HEK293 (cell line): ENCODE results near the gene LRRK1.

Source experiments
- CTCF ChIA-PET: fragments of 350-600 bp; formaldehyde crosslinking; extraction: SDS; loops from one replicate; lab custom pipeline; 2021; ENCODE audit warnings: antibody characterized with exemption; lab: Yijun Ruan, JAX
- POLR2A ChIA-PET: fragments of 300-600 bp; formaldehyde crosslinking; extraction: SDS; loops from one replicate; lab custom pipeline; 2020; ENCODE audit warnings: antibody characterized with exemption, inconsistent platforms; lab: Yijun Ruan, JAX
- H3K27ac ChIP-seq: fragments of 200-500 bp; sonication (Bioruptor generic); 2 replicates; pipeline ENCODE4 v1.5.1; 2014; ENCODE audit warnings: low read depth, low read length, control low read depth, inconsistent platforms; ENCODE audit errors: extremely low read depth
- H3K36me3 ChIP-seq, 2 experiments: fragments of 200-500 bp in 1 of 2; sonication (Bioruptor generic) in 1 of 2; 1 replicate in 1 of 2; 2 replicates in 1 of 2; pipeline ENCODE4 v1.5.1; 2014 to 2017; ENCODE audit warnings: inconsistent platforms in 2 of 2, low read length in 2 of 2; ENCODE audit not compliant: control insufficient read depth in 2 of 2, insufficient read depth in 1 of 2
- H3K4me1 ChIP-seq: fragments of 200-500 bp; sonication (Bioruptor generic); 2 replicates; pipeline ENCODE4 v1.5.1; 2014; ENCODE audit warnings: mild to moderate bottlenecking, low read length, inconsistent platforms; ENCODE audit not compliant: control insufficient read depth, insufficient read depth
- H3K4me3 ChIP-seq: 2 replicates; pipeline ENCODE4 v1.5.1; 2011; ENCODE audit warnings: low read depth, mild to moderate bottlenecking, control low read depth, low read length, moderate library complexity
- H3K9me3 ChIP-seq: fragments of 200-500 bp; sonication (Bioruptor generic); 2 replicates; pipeline ENCODE4 v1.5.1; 2014; ENCODE audit warnings: low read depth, low read length, inconsistent platforms; ENCODE audit not compliant: control insufficient read depth, insufficient read depth
- HOXC10 ChIP-seq: sonication (generic); formaldehyde crosslinking; IDR thresholded peaks from 2 replicates; pipeline ENCODE4 v1.8.1; 2023; ENCODE audit warnings: mild to moderate bottlenecking, missing genetic modification reagents
- ZBTB20 ChIP-seq: fragments of 450-650 bp; formaldehyde crosslinking; IDR thresholded peaks from 2 replicates; pipeline ENCODE4 v1.5.1; 2016; ENCODE audit warnings: missing biosample characterization, missing genetic modification characterization
- ZBTB48 ChIP-seq: fragments of 450-650 bp; formaldehyde crosslinking; IDR thresholded peaks from 2 replicates; pipeline ENCODE4 v1.5.1; 2016; ENCODE audit warnings: missing biosample characterization, missing genetic modification characterization
- ZFHX2 ChIP-seq: fragments of 450-650 bp; formaldehyde crosslinking; conservative IDR thresholded peaks from 2 replicates; pipeline ENCODE4 v1.5.1; 2016; ENCODE audit warnings: missing biosample characterization, missing genetic modification characterization
- ZNF146 ChIP-seq: fragments of 450-650 bp; formaldehyde crosslinking; IDR thresholded peaks from 2 replicates; pipeline ENCODE4 v1.5.1; 2016; ENCODE audit warnings: missing biosample characterization, missing genetic modification characterization
- ZNF16 ChIP-seq: fragments of 450-650 bp; formaldehyde crosslinking; IDR thresholded peaks from 2 replicates; pipeline ENCODE4 v1.5.1; 2016; ENCODE audit warnings: low read depth, missing biosample characterization, missing genetic modification characterization
- ZNF211 ChIP-seq: fragments of 450-650 bp; formaldehyde crosslinking; IDR thresholded peaks from 2 replicates; pipeline ENCODE4 v1.5.1; 2016; ENCODE audit warnings: low read depth, missing biosample characterization, missing genetic modification characterization
- ZNF529 ChIP-seq: fragments of 450-650 bp; formaldehyde crosslinking; IDR thresholded peaks from 2 replicates; pipeline ENCODE4 v1.5.1; 2017; ENCODE audit warnings: missing genetic modification characterization, missing biosample characterization; ENCODE audit not compliant: insufficient replicate concordance
- ZNF747 ChIP-seq: fragments of 450-650 bp; formaldehyde crosslinking; IDR thresholded peaks from 2 replicates; pipeline ENCODE4 v1.5.1; 2016; ENCODE audit warnings: missing biosample characterization, missing genetic modification characterization
- TF ChIP-seq, protein P1 (sequence below): fragments of 450-650 bp; formaldehyde crosslinking; IDR thresholded peaks from 2 replicates; pipeline ENCODE4 v1.5.1; 2017; ENCODE audit warnings: missing biosample characterization, missing genetic modification characterization
- TF ChIP-seq, protein P2 (sequence below): fragments of 450-650 bp; formaldehyde crosslinking; IDR thresholded peaks from 2 replicates; pipeline ENCODE4 v1.5.1; 2016; ENCODE audit warnings: missing biosample characterization, missing genetic modification characterization, low read depth
- TF ChIP-seq, protein P3 (sequence below): fragments of 450-650 bp; formaldehyde crosslinking; IDR thresholded peaks from 2 replicates; pipeline ENCODE4 v1.5.1; 2016; ENCODE audit warnings: missing biosample characterization, missing genetic modification characterization
- TF ChIP-seq, protein P4 (sequence below): IDR thresholded peaks from 2 replicates; pipeline ENCODE4 v1.6.1; 2011; ENCODE audit warnings: mild to moderate bottlenecking, low read depth, low read length, borderline replicate concordance
- TF ChIP-seq, protein P5 (sequence below): fragments of 450-650 bp; formaldehyde crosslinking; IDR thresholded peaks from 2 replicates; pipeline ENCODE4 v1.5.1; 2016; ENCODE audit warnings: missing biosample characterization, missing genetic modification characterization, low read depth

The LRRK1 gene

DNA sequence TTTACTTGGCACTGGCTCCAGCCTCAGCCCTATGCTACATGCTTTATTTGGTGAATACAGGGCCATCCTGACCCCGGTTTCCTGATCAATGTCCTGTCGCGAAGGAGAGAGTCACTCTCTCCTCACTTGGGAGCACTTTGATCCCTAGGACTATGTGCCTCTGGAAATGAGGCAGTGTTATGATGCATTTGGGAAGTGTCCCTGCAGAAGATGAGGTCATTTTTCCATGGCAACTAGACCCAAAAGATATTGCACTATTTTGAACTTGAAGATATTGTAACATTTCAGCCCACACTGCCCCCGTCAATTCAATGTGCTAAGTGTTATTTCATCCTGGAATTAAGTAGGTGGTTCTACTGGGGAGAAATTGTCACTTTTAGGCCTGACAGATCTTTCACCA, 68.0 kb downstream of the LRRK1 start:
- Histone ChIP-seq H3K36me3 (no peaks in the 10 kb centered on the region), H3K9me3 (no peaks in the 10 kb centered on the region), H3K4me1 (no peaks in the 10 kb centered on the region), H3K27ac (no peak overlapping the region), H3K4me3 (no peak overlapping the region)
- 0 out of 2 replicates have a peak, but pooled peaks have one; percentile 52 for TF ChIP-seq ZBTB48
- TF ChIP-seq, protein P1, sequence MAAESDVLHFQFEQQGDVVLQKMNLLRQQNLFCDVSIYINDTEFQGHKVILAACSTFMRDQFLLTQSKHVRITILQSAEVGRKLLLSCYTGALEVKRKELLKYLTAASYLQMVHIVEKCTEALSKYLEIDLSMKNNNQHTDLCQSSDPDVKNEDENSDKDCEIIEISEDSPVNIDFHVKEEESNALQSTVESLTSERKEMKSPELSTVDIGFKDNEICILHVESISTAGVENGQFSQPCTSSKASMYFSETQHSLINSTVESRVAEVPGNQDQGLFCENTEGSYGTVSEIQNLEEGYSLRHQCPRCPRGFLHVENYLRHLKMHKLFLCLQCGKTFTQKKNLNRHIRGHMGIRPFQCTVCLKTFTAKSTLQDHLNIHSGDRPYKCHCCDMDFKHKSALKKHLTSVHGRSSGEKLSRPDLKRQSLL = no peak
- CTCF ChIA-PET = interaction anchor here (1.1 to 4.5 kb wide), 2 partner anchors 21 to 27 kb away, joined by 4 to 26 read pairs; no protein-coding TSS in a partner anchor
- POLR2A ChIA-PET = no interaction called here

DNA sequence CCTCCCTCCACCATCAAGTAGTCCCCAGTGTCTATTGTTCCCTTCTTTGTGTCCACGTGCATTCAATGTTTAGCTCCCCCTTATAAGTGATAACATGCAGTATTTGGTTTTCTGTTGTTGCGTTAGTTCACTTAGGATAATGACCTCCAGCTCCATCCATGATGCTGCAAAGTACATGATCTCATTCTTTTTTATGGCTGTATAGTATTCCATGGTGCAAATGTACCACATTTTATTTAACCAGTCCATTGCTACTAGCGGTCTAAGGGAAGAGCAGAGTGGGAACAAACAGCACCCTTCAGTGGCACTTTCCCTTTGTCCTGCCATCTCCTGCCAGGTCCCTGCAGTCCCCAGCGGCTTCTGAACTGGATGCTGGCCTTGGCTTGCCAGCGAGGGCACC, 69.1 kb downstream of the LRRK1 start:
- no peaks in the 10 kb centered on the region for H3K4me1 ChIP-seq
- H3K36me3 ChIP-seq = no peaks in the 10 kb centered on the region
- ChIA-PET POLR2A (no interaction called here), CTCF (interaction anchor here (1.2 kb wide), 2 partner anchors 18 to 20 kb away, joined by 5 read pairs; no protein-coding TSS in a partner anchor)
- no peaks in the 10 kb centered on the region for H3K9me3 ChIP-seq
- TF ChIP-seq ZBTB20 (tag by site-specific recombination) (no peak), ZNF146 (tag by site-specific recombination) (peak; percentile 82)
- no peak overlapping the region for H3K27ac ChIP-seq
- H3K4me3 ChIP-seq = no peak overlapping the region

DNA sequence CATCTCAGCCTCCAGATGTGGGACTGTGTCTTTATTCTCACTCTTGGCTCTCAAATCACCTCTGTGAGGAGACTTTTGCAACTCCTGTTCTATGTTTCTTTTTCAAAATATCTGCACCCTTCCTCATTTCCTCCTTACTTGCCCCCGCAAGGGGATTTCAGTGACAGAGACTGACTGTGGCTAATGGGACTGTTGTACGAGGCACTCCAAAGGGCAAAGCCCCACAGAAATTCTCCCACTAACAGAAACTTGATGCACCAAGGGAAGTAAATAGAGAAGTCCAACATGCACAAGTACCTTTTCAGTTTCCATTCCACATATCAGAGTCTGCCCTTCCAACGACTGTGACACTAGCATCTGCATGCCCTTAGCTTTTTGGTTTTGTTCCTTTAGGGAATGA, 69.7 kb downstream of the LRRK1 start:
- H3K36me3 ChIP-seq = no peaks in the 10 kb centered on the region
- H3K27ac ChIP-seq = no peak overlapping the region
- H3K9me3 ChIP-seq = no peaks in the 10 kb centered on the region
- H3K4me1 ChIP-seq = no peaks in the 10 kb centered on the region
- ChIA-PET POLR2A (no interaction called here), CTCF (interaction anchor here (1.2 kb wide), 2 partner anchors 18 to 19 kb away, joined by 5 read pairs; no protein-coding TSS in a partner anchor)
- TF ChIP-seq, protein P2, sequence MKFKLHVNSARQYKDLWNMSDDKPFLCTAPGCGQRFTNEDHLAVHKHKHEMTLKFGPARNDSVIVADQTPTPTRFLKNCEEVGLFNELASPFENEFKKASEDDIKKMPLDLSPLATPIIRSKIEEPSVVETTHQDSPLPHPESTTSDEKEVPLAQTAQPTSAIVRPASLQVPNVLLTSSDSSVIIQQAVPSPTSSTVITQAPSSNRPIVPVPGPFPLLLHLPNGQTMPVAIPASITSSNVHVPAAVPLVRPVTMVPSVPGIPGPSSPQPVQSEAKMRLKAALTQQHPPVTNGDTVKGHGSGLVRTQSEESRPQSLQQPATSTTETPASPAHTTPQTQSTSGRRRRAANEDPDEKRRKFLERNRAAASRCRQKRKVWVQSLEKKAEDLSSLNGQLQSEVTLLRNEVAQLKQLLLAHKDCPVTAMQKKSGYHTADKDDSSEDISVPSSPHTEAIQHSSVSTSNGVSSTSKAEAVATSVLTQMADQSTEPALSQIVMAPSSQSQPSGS (tag by site-specific recombination) = no peak
- TF ChIP-seq ZFHX2 (tag by site-specific recombination) (no peak), ZNF146 (tag by site-specific recombination) (no peak), ZNF747 (tag by site-specific recombination) (no peak), ZNF16 (no peak), HOXC10 (CRISPR knock-in tag) (no peak)
- TF ChIP-seq, protein P3, sequence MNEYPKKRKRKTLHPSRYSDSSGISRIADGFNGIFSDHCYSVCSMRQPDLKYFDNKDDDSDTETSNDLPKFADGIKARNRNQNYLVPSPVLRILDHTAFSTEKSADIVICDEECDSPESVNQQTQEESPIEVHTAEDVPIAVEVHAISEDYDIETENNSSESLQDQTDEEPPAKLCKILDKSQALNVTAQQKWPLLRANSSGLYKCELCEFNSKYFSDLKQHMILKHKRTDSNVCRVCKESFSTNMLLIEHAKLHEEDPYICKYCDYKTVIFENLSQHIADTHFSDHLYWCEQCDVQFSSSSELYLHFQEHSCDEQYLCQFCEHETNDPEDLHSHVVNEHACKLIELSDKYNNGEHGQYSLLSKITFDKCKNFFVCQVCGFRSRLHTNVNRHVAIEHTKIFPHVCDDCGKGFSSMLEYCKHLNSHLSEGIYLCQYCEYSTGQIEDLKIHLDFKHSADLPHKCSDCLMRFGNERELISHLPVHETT (tag by site-specific recombination) = no peak
- no peak overlapping the region for H3K4me3 ChIP-seq

DNA sequence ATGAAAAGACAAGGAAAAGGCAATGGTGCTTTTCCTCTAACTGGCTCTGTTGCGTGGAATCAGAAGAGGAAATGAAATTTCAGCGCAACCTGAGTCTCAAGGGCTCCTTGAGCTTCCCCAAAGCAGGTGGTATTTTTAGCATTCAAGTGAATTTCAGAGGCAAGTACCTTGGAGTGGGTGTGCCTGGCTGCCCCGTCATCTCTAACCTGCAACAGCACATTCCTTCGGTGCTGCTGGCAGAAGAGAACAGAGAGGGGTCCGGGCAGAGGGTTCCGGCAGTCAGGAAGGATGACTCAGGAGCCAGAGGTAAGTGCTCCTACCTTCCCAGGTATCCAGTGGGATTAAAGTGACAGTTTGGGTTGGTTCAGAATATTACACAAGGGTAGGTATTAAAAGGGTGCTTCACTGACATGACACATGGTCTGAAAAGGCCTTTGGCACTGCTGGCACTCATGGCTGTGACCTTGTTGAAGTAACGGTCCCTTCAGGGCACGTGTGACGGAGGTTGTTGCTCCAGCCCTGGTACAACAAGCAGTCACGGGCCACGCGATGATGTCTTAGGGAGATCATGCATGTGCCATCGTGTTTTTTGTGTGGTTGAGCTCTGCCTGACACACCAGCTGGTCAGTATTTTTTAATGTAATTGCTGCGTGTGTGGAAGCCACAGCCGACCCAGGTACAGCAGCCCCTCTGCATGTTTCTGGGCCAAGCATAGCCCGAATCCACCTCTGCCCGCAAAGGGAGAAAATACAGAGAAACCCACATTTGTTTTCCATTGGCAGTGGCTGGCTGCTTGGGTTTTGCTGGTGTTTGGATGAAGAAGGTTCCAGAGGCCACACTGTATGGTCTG, 75.7 kb downstream of the LRRK1 start:
- Histone ChIP-seq H3K4me3 (no peak overlapping the region), H3K9me3 (no peaks in the 10 kb centered on the region), H3K27ac (no peak overlapping the region), H3K36me3 (no peaks in the 10 kb centered on the region), H3K4me1 (no peaks in the 10 kb centered on the region)
- ChIA-PET CTCF (interaction anchor here (0.6 to 5.6 kb wide), 5 partner anchors 13 to 468 kb away, joined by 3 to 25 read pairs (median 3); no protein-coding TSS in a partner anchor), POLR2A (no interaction called here)
- TF ChIP-seq ZNF211 (tag by site-specific recombination) = no peak
- TF ChIP-seq ZNF529 (tag by site-specific recombination) = no peak
- TF ChIP-seq, protein P4, sequence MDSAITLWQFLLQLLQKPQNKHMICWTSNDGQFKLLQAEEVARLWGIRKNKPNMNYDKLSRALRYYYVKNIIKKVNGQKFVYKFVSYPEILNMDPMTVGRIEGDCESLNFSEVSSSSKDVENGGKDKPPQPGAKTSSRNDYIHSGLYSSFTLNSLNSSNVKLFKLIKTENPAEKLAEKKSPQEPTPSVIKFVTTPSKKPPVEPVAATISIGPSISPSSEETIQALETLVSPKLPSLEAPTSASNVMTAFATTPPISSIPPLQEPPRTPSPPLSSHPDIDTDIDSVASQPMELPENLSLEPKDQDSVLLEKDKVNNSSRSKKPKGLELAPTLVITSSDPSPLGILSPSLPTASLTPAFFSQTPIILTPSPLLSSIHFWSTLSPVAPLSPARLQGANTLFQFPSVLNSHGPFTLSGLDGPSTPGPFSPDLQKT = no peak
- TF ChIP-seq, protein P5, sequence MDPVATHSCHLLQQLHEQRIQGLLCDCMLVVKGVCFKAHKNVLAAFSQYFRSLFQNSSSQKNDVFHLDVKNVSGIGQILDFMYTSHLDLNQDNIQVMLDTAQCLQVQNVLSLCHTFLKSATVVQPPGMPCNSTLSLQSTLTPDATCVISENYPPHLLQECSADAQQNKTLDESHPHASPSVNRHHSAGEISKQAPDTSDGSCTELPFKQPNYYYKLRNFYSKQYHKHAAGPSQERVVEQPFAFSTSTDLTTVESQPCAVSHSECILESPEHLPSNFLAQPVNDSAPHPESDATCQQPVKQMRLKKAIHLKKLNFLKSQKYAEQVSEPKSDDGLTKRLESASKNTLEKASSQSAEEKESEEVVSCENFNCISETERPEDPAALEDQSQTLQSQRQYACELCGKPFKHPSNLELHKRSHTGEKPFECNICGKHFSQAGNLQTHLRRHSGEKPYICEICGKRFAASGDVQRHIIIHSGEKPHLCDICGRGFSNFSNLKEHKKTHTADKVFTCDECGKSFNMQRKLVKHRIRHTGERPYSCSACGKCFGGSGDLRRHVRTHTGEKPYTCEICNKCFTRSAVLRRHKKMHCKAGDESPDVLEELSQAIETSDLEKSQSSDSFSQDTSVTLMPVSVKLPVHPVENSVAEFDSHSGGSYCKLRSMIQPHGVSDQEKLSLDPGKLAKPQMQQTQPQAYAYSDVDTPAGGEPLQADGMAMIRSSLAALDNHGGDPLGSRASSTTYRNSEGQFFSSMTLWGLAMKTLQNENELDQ = no peak
